K562 (cell line): ENCODE results near the gene ZNF275. TPM values are rescaled to one million over a fixed set of nuclear protein-coding genes. Genes with fewer than 3 reads are reported as not detected.
"Not testable (repeated sequence)": the region's sequence is repeated elsewhere in the genome, so short reads cannot be mapped to it uniquely, and the experiment has no call there.

ENCODE experiments used
- ATAC-seq: fragments of 200-7000 bp; cut with Tn5 transposase; 3 replicates; pipeline ENCODE4 v1.9.1; 2020; ENCODE audit warnings: moderate library complexity
- BruUV-seq: library from RNA; stranded (reverse); fragments of 400-500 nt; replicated peaks from 2 replicates; lab custom pipeline; 2021; lab: Mats Ljungman, UMichigan
- CTCF ChIA-PET: fragments of 300-600 bp; formaldehyde crosslinking; extraction: SDS; loops from one replicate; lab custom pipeline; 2021; ENCODE audit warnings: low intra/inter-chr PET ratio; lab: Yijun Ruan, JAX
- POLR2A ChIA-PET: fragments of 300-600, 350-650 bp; sonication (Branson Sonifier 250); formaldehyde crosslinking; extraction: SDS; loops from one replicate; lab custom pipeline; 2021; ENCODE audit warnings: antibody characterized with exemption, inconsistent platforms; lab: Yijun Ruan, JAX
- DNase-seq, 4 experiments: peaks; one replicate each; pipeline versions ENCODE4 v3.0.0 to v3.0.0-alpha.2; 2011 to 2018; ENCODE audit warnings: low spot score in 3 of 4, mixed read lengths in 3 of 4; ENCODE audit errors: extremely low read depth in 1 of 4
- FAIRE-seq: peaks from 2 replicates; lab custom pipeline; 2011; peaks lifted over from hg19 to GRCh38; lab: Jason Lieb, UNC
- H2AFZ ChIP-seq: 2 replicates; pipeline ENCODE4 v1.6.0; 2011; ENCODE audit warnings: low read depth, low read length, control low read depth, inconsistent platforms
- H3K27ac ChIP-seq: fragments of 200-600 bp; 3 replicates; pipeline ENCODE4 v1.8.0; 2011; ENCODE audit warnings: low read depth, mild to moderate bottlenecking, control low read depth, inconsistent platforms, low read length, moderate library complexity, mixed read lengths; ENCODE audit errors: extremely low read depth
- H3K27me3 ChIP-seq, 2 experiments: fragments of 300-600 bp in 1 of 2; 2 replicates in 1 of 2; 3 replicates in 1 of 2; pipeline versions ENCODE4 v1.6.0 to v1.8.0; 2011; ENCODE audit warnings: inconsistent platforms in 2 of 2, low read length in 2 of 2, mild to moderate bottlenecking in 1 of 2, mixed read lengths in 1 of 2, moderate library complexity in 1 of 2; ENCODE audit not compliant: control insufficient read depth in 2 of 2, insufficient read depth in 2 of 2
- H3K36me3 ChIP-seq: fragments of 300-600 bp; 3 replicates; pipeline ENCODE4 v1.8.0; 2011; ENCODE audit warnings: mild to moderate bottlenecking, low read length, inconsistent platforms; ENCODE audit not compliant: control insufficient read depth, insufficient read depth
- H3K4me1 ChIP-seq, 2 experiments: fragments of 200-600 bp in 1 of 2; replicated peaks in 1 of 2; 2 replicates in 1 of 2; 3 replicates in 1 of 2; pipeline versions ENCODE4 v1.5.1 to v1.8.0; 2011; ENCODE audit warnings: inconsistent platforms in 2 of 2, low read length in 2 of 2, mild to moderate bottlenecking in 1 of 2, mixed read lengths in 1 of 2, moderate library complexity in 1 of 2; ENCODE audit not compliant: control insufficient read depth in 2 of 2, insufficient read depth in 2 of 2
- H3K4me2 ChIP-seq: 2 replicates; pipeline ENCODE4 v1.6.1; 2011; ENCODE audit warnings: low read length, control low read depth, inconsistent platforms, mixed read lengths; ENCODE audit not compliant: insufficient read depth
- H3K4me3 ChIP-seq: fragments of 200-600 bp; sonication (generic), shearing (Covaris generic); 2 replicates; pipeline ENCODE4 v1.5.1; 2016; ENCODE audit warnings: control low read depth, inconsistent platforms
- H3K79me2 ChIP-seq: fragments of 200-600 bp; 3 replicates; pipeline ENCODE4 v1.8.0; 2011; ENCODE audit warnings: low read length, inconsistent platforms; ENCODE audit not compliant: control insufficient read depth, insufficient read depth
- H3K9ac ChIP-seq, 2 experiments: 2 replicates each; pipeline versions ENCODE4 v1.6.0 to v1.6.1; 2011; ENCODE audit warnings: low read depth in 2 of 2, low read length in 2 of 2, control low read depth in 1 of 2, inconsistent platforms in 1 of 2, mild to moderate bottlenecking in 1 of 2, mixed read lengths in 1 of 2; ENCODE audit not compliant: insufficient read depth in 1 of 2
- H3K9me1 ChIP-seq: one replicate; pipeline ENCODE4 v1.6.0; 2011; ENCODE audit warnings: inconsistent platforms, mild to moderate bottlenecking, low read length, moderate library complexity; ENCODE audit not compliant: control insufficient read depth, insufficient read depth
- H3K9me3 ChIP-seq: replicated peaks from 2 replicates; pipeline ENCODE4 v1.5.1; 2011; ENCODE audit warnings: low read depth, low read length, inconsistent platforms; ENCODE audit not compliant: control insufficient read depth, insufficient read depth
- H4K20me1 ChIP-seq: replicated peaks from 2 replicates; pipeline ENCODE4 v1.6.1; 2011; ENCODE audit warnings: low read length, inconsistent platforms, mixed read lengths; ENCODE audit not compliant: control insufficient read depth, insufficient read depth
- CEBPB ChIP-seq: fragments of 450-650 bp; IDR thresholded peaks from 2 replicates; pipeline ENCODE4 v1.6.1; 2016; ENCODE audit warnings: missing genetic modification characterization, missing compliant biosample characterization
- CEBPG ChIP-seq, 3 experiments: fragments of 200-800 bp in 1 of 3; sonication (Bioruptor generic) in 1 of 3; sonication (generic) in 1 of 3; formaldehyde crosslinking in 1 of 3; IDR thresholded peaks in 2 of 3; conservative IDR thresholded peaks in 1 of 3; 2 replicates each; pipeline versions ENCODE4 v1.6.1 to v1.8.0; 2016 to 2022; ENCODE audit warnings: missing compliant biosample characterization in 2 of 3, missing genetic modification characterization in 2 of 3, mild to moderate bottlenecking in 1 of 3, missing genetic modification reagents in 1 of 3
- GATAD2B ChIP-seq: fragments of 450-650 bp; IDR thresholded peaks from 2 replicates; pipeline ENCODE4 v1.6.1; 2017; ENCODE audit warnings: mild to moderate bottlenecking, borderline replicate concordance
- TFAM ChIP-seq: fragments of 250-450 bp; sonication (Bioruptor Pico); conservative IDR thresholded peaks from 2 replicates; pipeline ENCODE4 v1.5.0; 2021; ENCODE audit warnings: mild to moderate bottlenecking, moderate library complexity
- ZFP1 ChIP-seq: fragments of 450-650 bp; formaldehyde crosslinking; IDR thresholded peaks from 2 replicates; pipeline ENCODE4 v1.4.0; 2020; ENCODE audit warnings: mild to moderate bottlenecking, mixed read lengths
- WGBS: fragments of 100-300 bp; shearing (Covaris generic); methylation state at CpG from one replicate; pipeline ENCODE4 v1.1.6; 2016; ENCODE audit warnings: low coverage, mixed read lengths; ENCODE audit not compliant: insufficient coverage; ENCODE audit errors: missing lambda C conversion rate; 5-methylcytosine and 5-hydroxymethylcytosine counted together
- in situ Hi-C: fragments of 300-500 bp; cut with MboI; formaldehyde crosslinking; loops from 4 replicates; pipeline ENCODE4 v1.15.0; 2018; ENCODE audit warnings: inconsistent platforms, mixed read lengths
- intact Hi-C: fragments of 100-400 bp; cut with micrococcal nuclease; formaldehyde crosslinking; loops from 2 replicates; pipeline ENCODE4 v1.14.2; 2022
- polyA plus RNA-seq, 8 experiments: library from polyadenylated mRNA; depleted of rRNA in 4 of 8; stranded (reverse) in 5 of 8; unstranded in 3 of 8; fragments of >200 nt; fragmentation: Nextera tagmentation in 2 of 8; fragmentation: Illumina TruSeq in 1 of 8; extraction: Ambion mirVana in 2 of 8; extraction: Trizol in 1 of 8; gene quantifications; 2 replicates each; pipeline versions ENCODE4 v1.2.1 to v1.2.3, GENCODE V29; 2011 to 2014; ENCODE audit warnings: inconsistent platforms in 1 of 8, missing spikeins in 1 of 8
- total RNA-seq, 7 experiments: library from RNA; depleted of rRNA in 6 of 7; stranded (reverse); fragments of >200 nt in 6 of 7; fragmentation: Illumina TruSeq in 2 of 7; extraction: Trizol in 2 of 7; gene quantifications; 2 replicates each; pipeline versions ENCODE4 v1.2.1 to v1.2.3, GENCODE V29; 2011 to 2021; ENCODE audit warnings: low replicate concordance in 1 of 7

ZNF275 gene
- total and polyA plus RNA-seq, 9 of the 15 experiments (the other 6 are each of a cell fraction or from before 2014, with no cell fraction given) = 2.1 to 19.1 (median 12.0) TPM

DNA sequence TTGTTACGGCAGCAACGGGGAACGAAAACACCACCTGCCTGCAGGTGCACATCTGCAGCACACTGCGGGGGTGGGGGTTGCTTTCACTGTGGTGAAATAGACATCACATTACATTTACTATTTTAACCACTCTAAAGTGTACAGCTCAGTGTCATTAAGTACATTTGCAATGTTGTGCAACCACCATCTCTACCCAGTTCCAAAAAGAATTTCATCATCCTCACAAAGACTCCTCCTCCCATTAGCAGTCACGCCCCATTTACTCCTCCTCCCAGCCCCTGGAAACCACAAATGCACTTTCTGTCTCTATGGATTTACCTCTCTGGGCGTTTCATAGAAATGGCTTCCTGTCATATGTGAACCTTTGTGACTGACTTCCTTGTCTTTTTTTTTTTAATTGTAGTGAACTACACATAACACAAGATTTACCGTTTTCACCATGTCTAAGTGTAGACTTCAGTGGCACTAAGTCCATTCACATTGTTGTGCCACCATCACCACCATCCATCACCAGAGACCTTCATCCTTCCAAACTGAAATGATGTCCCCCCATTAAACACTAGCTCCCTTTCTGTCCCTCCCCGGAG is 40.4 kb upstream of the ZNF275 start:
- H3K4me1 ChIP-seq; H3K27ac ChIP-seq; H3K79me2 ChIP-seq; H3K9ac ChIP-seq; BruUV-seq; DNase-seq; H3K4me2 ChIP-seq; H2AFZ ChIP-seq; H3K9me1 ChIP-seq; CTCF ChIA-PET; H4K20me1 ChIP-seq; intact Hi-C loops; H3K36me3 ChIP-seq; H3K9me3 ChIP-seq; H3K4me3 ChIP-seq; TF ChIP-seq CEBPG (CRISPR knock-in tag; IDR thresholded peaks at IDR 0.05): not testable (repeated sequence)
- ATAC-seq = peak; percentile 96
- 25% methylated on average over 3 of the region's 8 CpGs for WGBS
- POLR2A ChIA-PET = interaction anchor here (0.8 kb wide), 1 partner anchor 64 kb away, joined by 3 read pairs; no protein-coding TSS in a partner anchor
- peak in 1 of 2 experiments; percentile 28; a peak in 1 of 4 replicates for TF ChIP-seq CEBPG (tag; conservative IDR thresholded peaks at IDR 0.05 in 1 of 2, IDR thresholded peaks at IDR 0.05 in 1 of 2)
- 0 out of 2 replicates have a peak, but pooled peaks have one; percentile 18 for TF ChIP-seq CEBPB (tag)
- TF ChIP-seq, all 486 proteins: peak for 2; not testable (repeated sequence) for 484
- H3K27me3 ChIP-seq, in situ Hi-C loops: not testable (repeated sequence)
- peak; percentile 80 for FAIRE-seq

GRCh38 chrX:153297376-153297775 is 36.6 kb upstream of the ZNF275 start:
- no peaks in the 10 kb centered on the region for H3K36me3 ChIP-seq
- H3K9me1 ChIP-seq = no peaks in the 10 kb centered on the region
- no peaks in the 10 kb centered on the region for H3K4me1 ChIP-seq
- no peaks in the 10 kb centered on the region for H3K27me3 ChIP-seq
- ATAC-seq = no peak
- ChIA-PET CTCF (no interaction called here), POLR2A (interaction anchor here (0.7 kb wide), 1 partner anchor 365 kb away, joined by 3 read pairs; no protein-coding TSS in a partner anchor)
- H3K9ac ChIP-seq = no peak overlapping the region
- H3K27ac ChIP-seq = no peak overlapping the region
- no peak overlapping the region for H2AFZ ChIP-seq
- WGBS = 0% methylated on average over 1 of the region's 1 CpG
- intact Hi-C loops = no loop called here
- TF ChIP-seq GATAD2B = no peak
- TF ChIP-seq ZFP1 (CRISPR knock-in tag) = no peak
- no peak for TF ChIP-seq TFAM (CRISPR knock-in tag)
- FAIRE-seq = no peak
- H4K20me1 ChIP-seq = no peaks in the 10 kb centered on the region
- no peaks in the 10 kb centered on the region for H3K9me3 ChIP-seq
- BruUV-seq = no TSS peak
- in situ Hi-C loops = no loop called here
- DNase-seq = no peak
- no peaks in the 10 kb centered on the region for H3K79me2 ChIP-seq
- no peak overlapping the region for H3K4me3 ChIP-seq
- no peak overlapping the region for H3K4me2 ChIP-seq
